Neuronal stem cell (in vitro differentiated cells): ENCODE measurements around the gene TRIM71.

Source experiments
- DNase-seq: peaks from one replicate; pipeline ENCODE4 v3.0.0-alpha.2; 2013; ENCODE audit warnings: low spot score
- H2AFZ ChIP-seq: one replicate; pipeline ENCODE4 v1.6.1; 2013; ENCODE audit warnings: mild to moderate bottlenecking, low read length, inconsistent platforms
- H2AK5ac ChIP-seq: 2 replicates; pipeline ENCODE4 v1.6.1; 2013; ENCODE audit warnings: low read depth, mild to moderate bottlenecking, inconsistent platforms, low read length, moderate library complexity, mixed read lengths
- H2BK120ac ChIP-seq: 2 replicates; pipeline ENCODE4 v1.6.1; 2013; ENCODE audit warnings: low read depth, mild to moderate bottlenecking, inconsistent platforms, low read length, moderate library complexity, mixed read lengths
- H2BK12ac ChIP-seq: one replicate; pipeline ENCODE4 v1.6.1; 2013; ENCODE audit warnings: low read length, inconsistent platforms
- H2BK15ac ChIP-seq: 2 replicates; pipeline ENCODE4 v1.6.1; 2013; ENCODE audit warnings: mild to moderate bottlenecking, low read length, inconsistent platforms, mixed read lengths
- H2BK5ac ChIP-seq: one replicate; pipeline ENCODE4 v1.6.1; 2013; ENCODE audit warnings: inconsistent platforms, mild to moderate bottlenecking, low read length, moderate library complexity
- H3K14ac ChIP-seq: one replicate; pipeline ENCODE4 v1.6.1; 2013; ENCODE audit warnings: low read length, inconsistent platforms
- H3K18ac ChIP-seq: 2 replicates; pipeline ENCODE4 v1.6.1; 2013; ENCODE audit warnings: low read length, inconsistent platforms
- H3K23ac ChIP-seq: 2 replicates; pipeline ENCODE4 v1.6.1; 2013; ENCODE audit warnings: low read depth, mild to moderate bottlenecking, mixed read lengths, low read length, inconsistent platforms; ENCODE audit not compliant: poor library complexity
- H3K27ac ChIP-seq: replicated peaks from 3 replicates; pipeline ENCODE4 v1.5.1; 2013; ENCODE audit warnings: low read length, inconsistent platforms
- H3K27me3 ChIP-seq, 3 experiments: 2 replicates each; pipeline ENCODE4 v1.6.1; 2013; ENCODE audit warnings: low read length in 3 of 3, mild to moderate bottlenecking in 2 of 3, inconsistent platforms in 1 of 3, low read depth in 1 of 3, mixed read lengths in 1 of 3, moderate library complexity in 1 of 3; ENCODE audit not compliant: control insufficient read depth in 3 of 3, insufficient read depth in 3 of 3
- H3K36me3 ChIP-seq, 2 donors: replicated peaks in 1 of 2; 2 replicates each; pipeline ENCODE4 v1.6.1; 2013; ENCODE audit warnings: low read length in 2 of 2; ENCODE audit not compliant: control insufficient read depth in 2 of 2, insufficient read depth in 2 of 2
- H3K4ac ChIP-seq: 2 replicates; pipeline ENCODE4 v1.6.1; 2013; ENCODE audit warnings: inconsistent platforms, mild to moderate bottlenecking, low read length, moderate library complexity
- H3K4me1 ChIP-seq, 2 donors: 1 replicate in 1 of 2; 2 replicates in 1 of 2; pipeline ENCODE4 v1.6.1; 2013; ENCODE audit warnings: low read length in 2 of 2, low read depth in 1 of 2; ENCODE audit not compliant: control insufficient read depth in 2 of 2, insufficient read depth in 1 of 2
- H3K4me2 ChIP-seq: one replicate; pipeline ENCODE4 v1.6.1; 2013; ENCODE audit warnings: mild to moderate bottlenecking, low read length, inconsistent platforms; ENCODE audit not compliant: insufficient read depth, poor library complexity, severe bottlenecking
- H3K4me3 ChIP-seq, 2 donors: 2 replicates each; pipeline ENCODE4 v1.5.1; 2013; ENCODE audit warnings: low read length in 2 of 2, mild to moderate bottlenecking in 2 of 2, inconsistent platforms in 1 of 2, moderate library complexity in 1 of 2
- H3K79me1 ChIP-seq: one replicate; pipeline ENCODE4 v1.6.1; 2013; ENCODE audit warnings: low read depth, mild to moderate bottlenecking, inconsistent platforms, low read length, moderate library complexity
- H3K9ac ChIP-seq: one replicate; pipeline ENCODE4 v1.6.1; 2013; ENCODE audit warnings: mild to moderate bottlenecking, low read depth, low read length, inconsistent platforms; ENCODE audit not compliant: poor library complexity
- H3K9me3 ChIP-seq, 2 donors: replicated peaks in 1 of 2; 2 replicates each; pipeline versions ENCODE3 to v1.6.1; 2013; ENCODE audit warnings: low read length in 2 of 2, mild to moderate bottlenecking in 2 of 2, inconsistent platforms in 1 of 2, low read depth in 1 of 2, mixed read lengths in 1 of 2, moderate library complexity in 1 of 2; ENCODE audit not compliant: control insufficient read depth in 2 of 2, insufficient read depth in 1 of 2
- H4K8ac ChIP-seq: one replicate; pipeline ENCODE4 v1.6.1; 2013; ENCODE audit warnings: low read depth, mild to moderate bottlenecking, inconsistent platforms, low read length, moderate library complexity
- H4K91ac ChIP-seq: one replicate; pipeline ENCODE4 v1.6.1; 2013; ENCODE audit warnings: low read length, low read depth, mild to moderate bottlenecking, inconsistent platforms; ENCODE audit not compliant: poor library complexity
- WGBS, 2 donors: extraction: QIAGEN DNeasy Blood & Tissue Kit; methylation state at CpG; one replicate each; pipeline ENCODE4 v1.1.7; 2013; ENCODE audit warnings: missing lambda C conversion rate in 2 of 2, mixed read lengths in 1 of 2; ENCODE audit not compliant: insufficient read length in 2 of 2, insufficient replicate concordance in 1 of 2; ENCODE audit errors: extremely low coverage in 2 of 2; 5-methylcytosine and 5-hydroxymethylcytosine counted together

The TRIM71 gene

GRCh38 chr3:32835049-32835371 lies 17.2 kb downstream of the TRIM71 start:
- Histone ChIP-seq H3K9ac (no peak overlapping the region), H3K27ac (no peak overlapping the region), H3K14ac (no peak overlapping the region), H4K8ac (no peak overlapping the region), H3K4me2 (no peak overlapping the region), H2AK5ac (no peak overlapping the region), H3K79me1 (no peaks in the 10 kb centered on the region), H3K23ac (no peak overlapping the region), H3K18ac (no peak overlapping the region), H3K4ac (no peak overlapping the region), H3K4me1 (peaks cover 23 to 29% of the 10 kb centered on the region in 2 donors), H2AFZ (no peak overlapping the region), H2BK120ac (no peak overlapping the region), H3K36me3 (peaks cover 0 to 52% of the 10 kb centered on the region in 2 donors), H2BK5ac (no peak overlapping the region), H2BK12ac (no peak overlapping the region), H3K9me3 (no peaks in the 10 kb centered on the region), H2BK15ac (no peak overlapping the region), H4K91ac (no peak overlapping the region), H3K4me3 (no peak overlapping the region), H3K27me3 (no peaks in the 10 kb centered on the region)
- no CpG with 5 or more reads among the region's 2 CpGs for WGBS, 2 donors
- no peak for DNase-seq

- Histone ChIP-seq H2AK5ac (no peak overlapping the region), H3K23ac (no peak overlapping the region), H3K4me1 (peaks cover 30 to 33% of the 10 kb centered on the region in 2 donors), H2BK12ac (no peak overlapping the region), H3K4me2 (peak overlapping the region; percentile 28), H3K18ac (no peak overlapping the region), H2BK5ac (no peak overlapping the region), H3K14ac (no peak overlapping the region), H3K9me3 (no peaks in the 10 kb centered on the region), H4K8ac (no peak overlapping the region), H2BK120ac (no peak overlapping the region), H3K27ac (peak overlapping the region; percentile 43), H2AFZ (no peak overlapping the region), H2BK15ac (no peak overlapping the region), H3K4ac (no peak overlapping the region), H3K27me3 (no peaks in the 10 kb centered on the region), H3K4me3 (no peak overlapping the region), H3K79me1 (no peaks in the 10 kb centered on the region), H3K9ac (no peak overlapping the region), H4K91ac (no peak overlapping the region), H3K36me3 (peaks cover 0 to 44% of the 10 kb centered on the region in 2 donors)
- WGBS, 2 donors, result no CpG with 5 or more reads among the region's 4 CpGs
- no peak for DNase-seq
Measured at GRCh38 chr3:32835961-32836360, 18.2 kb downstream of the TRIM71 start.

GRCh38 chr3:32836601-32837000 lies 18.8 kb downstream of the TRIM71 start:
- H3K79me1 ChIP-seq, result no peaks in the 10 kb centered on the region
- H2BK120ac ChIP-seq, result no peak overlapping the region
- H2BK15ac ChIP-seq, result no peak overlapping the region
- no peak overlapping the region for H2BK5ac ChIP-seq
- DNase-seq, result no peak
- H3K4ac ChIP-seq, result no peak overlapping the region
- no peaks in the 10 kb centered on the region for H3K9me3 ChIP-seq
- no peak overlapping the region for H3K9ac ChIP-seq
- H3K27ac ChIP-seq, result peak overlapping the region; percentile 54
- peaks cover 30 to 37% of the 10 kb centered on the region in 2 donors for H3K4me1 ChIP-seq
- H3K23ac ChIP-seq, result no peak overlapping the region
- no peak overlapping the region for H4K91ac ChIP-seq
- H2AK5ac ChIP-seq, result no peak overlapping the region
- WGBS, 2 donors, result no CpG with 5 or more reads among the region's 4 CpGs
- H2AFZ ChIP-seq, result no peak overlapping the region
- H3K18ac ChIP-seq, result no peak overlapping the region
- H4K8ac ChIP-seq, result no peak overlapping the region
- H3K27me3 ChIP-seq, result no peaks in the 10 kb centered on the region
- H3K4me3 ChIP-seq, result no peak overlapping the region
- no peak overlapping the region for H3K14ac ChIP-seq
- H3K4me2 ChIP-seq, result no peak overlapping the region
- peaks cover 0 to 40% of the 10 kb centered on the region in 2 donors for H3K36me3 ChIP-seq
- H2BK12ac ChIP-seq, result no peak overlapping the region

GRCh38 chr3:32837366-32837765 lies 19.6 kb downstream of the TRIM71 start:
- H3K9ac ChIP-seq, result no peak overlapping the region
- no peak overlapping the region for H3K14ac ChIP-seq
- no peak overlapping the region for H4K91ac ChIP-seq
- H3K27me3 ChIP-seq, result no peaks in the 10 kb centered on the region
- no peak overlapping the region for H2BK15ac ChIP-seq
- no peak overlapping the region for H3K18ac ChIP-seq
- no peaks in the 10 kb centered on the region for H3K79me1 ChIP-seq
- WGBS, 2 donors, result no CpG with 5 or more reads among the region's 11 CpGs
- peaks cover 33 to 43% of the 10 kb centered on the region in 2 donors for H3K4me1 ChIP-seq
- peak overlapping the region; percentile 80 for H3K27ac ChIP-seq
- H2BK12ac ChIP-seq, result no peak overlapping the region
- H3K4me3 ChIP-seq, result no peak overlapping the region
- H2BK5ac ChIP-seq, result no peak overlapping the region
- no peak overlapping the region for H2BK120ac ChIP-seq
- no peak overlapping the region for H2AFZ ChIP-seq
- H3K36me3 ChIP-seq, result peaks cover 0 to 34% of the 10 kb centered on the region in 2 donors
- H4K8ac ChIP-seq, result no peak overlapping the region
- H3K23ac ChIP-seq, result no peak overlapping the region
- no peak for DNase-seq
- H2AK5ac ChIP-seq, result no peak overlapping the region
- H3K4ac ChIP-seq, result no peak overlapping the region
- H3K4me2 ChIP-seq, result no peak overlapping the region
- no peaks in the 10 kb centered on the region for H3K9me3 ChIP-seq
